ENCODE data around the gene ASCC2.
"Not testable (repeated sequence)": the region's sequence is repeated elsewhere in the genome, so short reads cannot be mapped to it uniquely, and the experiment has no call there.

The ASCC2 gene

DNA sequence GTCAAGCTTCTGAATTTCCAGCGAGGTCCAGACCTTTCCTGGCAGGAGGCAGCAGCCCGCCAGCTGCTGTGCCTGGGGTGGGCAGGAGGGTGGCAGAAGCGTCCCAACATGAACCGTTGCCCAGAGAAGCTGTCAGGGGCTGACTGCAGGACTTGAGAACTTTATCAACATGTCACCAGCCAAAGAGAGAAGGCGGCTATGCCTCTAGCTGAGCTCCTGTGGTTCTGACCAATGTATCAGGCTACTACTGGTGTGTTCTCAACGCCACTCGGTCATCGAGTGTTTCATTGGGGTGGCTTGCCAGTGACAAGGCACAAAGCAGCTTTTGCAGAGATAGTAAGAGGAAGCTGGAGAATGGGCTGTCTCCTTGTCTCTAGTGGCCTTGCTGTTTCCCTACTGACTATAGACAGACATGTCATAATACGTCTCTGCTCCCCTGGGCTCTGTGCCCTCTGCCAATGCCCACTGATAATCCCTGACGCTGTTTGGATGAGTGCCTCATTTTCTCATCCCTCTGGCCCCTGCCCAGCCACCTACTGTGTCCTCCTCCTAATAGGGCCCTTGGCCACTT is 17.6 kb upstream of the ASCC2 start:
- FAIRE-seq = no peak
- DNase-seq (ENCODE audit: low spot score) = no peak

DNA sequence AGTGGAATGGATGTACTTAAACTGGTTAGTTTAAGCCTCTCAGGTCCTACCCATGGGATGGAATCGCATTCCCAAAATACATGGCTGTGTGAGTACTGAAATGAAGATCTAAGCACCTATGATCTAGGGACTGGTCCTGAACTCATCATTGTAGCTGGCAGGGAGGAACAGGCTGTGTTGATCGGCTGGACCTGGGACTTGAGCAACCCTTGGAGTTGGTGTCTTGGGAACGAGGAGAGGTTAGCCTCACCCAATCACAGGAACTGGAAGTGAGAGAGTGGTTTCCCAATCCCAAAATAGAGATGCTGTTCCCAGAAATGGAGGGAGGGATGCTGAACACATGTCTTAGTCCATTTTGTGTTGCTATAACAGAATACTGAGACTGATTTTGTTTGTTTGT is 16.4 kb upstream of the ASCC2 start:
- FAIRE-seq (no peak), DNase-seq (ENCODE audit: low spot score) (no peak)

- DNase-seq (ENCODE audit: low spot score) (no peak), FAIRE-seq (no peak)
These were observed 10.0 kb upstream of the ASCC2 start for GRCh38 chr22:29848111-29848510.

GRCh38 chr22:29846290-29846689 is 8.2 kb upstream of the ASCC2 start:
- DNase-seq (ENCODE audit: low spot score) = no peak
- FAIRE-seq = no peak

DNA sequence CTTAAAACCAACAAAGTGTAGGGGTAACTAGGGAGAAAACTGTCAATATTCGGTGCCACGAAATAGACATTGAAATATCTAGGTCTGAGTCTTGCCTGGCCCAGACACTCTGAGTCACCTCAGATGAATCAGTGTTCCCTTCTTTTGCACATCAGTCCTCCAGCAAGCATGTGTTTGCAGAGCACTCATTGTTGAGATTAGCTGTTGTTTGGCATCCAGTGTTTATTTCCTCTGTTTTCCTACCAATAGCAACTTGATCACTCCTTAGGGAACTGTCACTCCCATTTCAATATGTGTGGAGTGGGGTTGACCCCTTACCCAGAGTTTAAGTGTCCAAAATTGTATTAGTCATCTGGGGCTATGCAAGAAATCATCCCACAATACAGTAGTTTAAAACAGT is 4.7 kb upstream of the ASCC2 start:
- DNase-seq (ENCODE audit: low spot score) (peak; percentile 83), FAIRE-seq (peak; percentile 27)

DNA sequence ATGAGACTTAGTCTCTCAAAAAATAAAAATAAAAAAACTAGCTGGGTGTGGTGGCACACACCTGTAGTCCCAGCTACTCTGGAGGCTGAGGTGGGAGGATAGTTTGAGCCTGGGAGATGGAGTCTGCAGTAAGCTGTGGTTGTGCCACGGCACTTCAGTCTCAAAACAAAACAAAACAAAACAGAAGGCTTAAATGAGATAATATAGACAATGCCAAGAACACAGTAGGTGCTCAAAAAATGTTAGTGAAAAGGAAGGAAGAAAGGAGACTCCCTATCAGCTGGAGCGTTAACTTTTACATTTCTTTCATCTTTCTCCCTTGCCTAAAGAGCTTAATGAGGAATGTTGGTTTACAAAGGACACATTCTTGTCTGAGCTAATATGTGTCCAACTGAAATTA is 4.1 kb upstream of the ASCC2 start:
- FAIRE-seq = no peak
- DNase-seq (ENCODE audit: low spot score) = no peak

GRCh38 chr22:29840498-29840897 is 2.4 kb upstream of the ASCC2 start:
- FAIRE-seq = no peak
- DNase-seq (ENCODE audit: low spot score) = no peak

GRCh38 chr22:29839039-29839438 is 965 bp upstream of the ASCC2 start:
- no peak for DNase-seq (ENCODE audit: low spot score)
- FAIRE-seq = no peak

DNA sequence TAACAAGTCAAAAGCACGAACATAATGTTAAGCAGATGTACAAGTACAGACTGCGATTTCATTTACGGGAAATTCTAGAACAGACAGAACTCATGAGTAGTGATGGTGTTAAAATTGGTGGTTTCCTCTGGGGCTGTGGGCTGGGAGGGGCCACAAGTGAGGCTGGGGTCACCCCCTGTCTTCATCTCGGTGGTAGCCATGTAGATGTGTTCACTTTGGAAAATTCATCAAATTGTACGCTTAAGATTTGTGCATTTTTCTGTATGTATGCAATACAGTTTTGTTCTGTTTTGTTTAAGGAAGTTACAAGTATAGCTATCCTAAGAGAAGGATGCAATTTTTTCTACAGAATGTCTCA is 504 bp upstream of the ASCC2 start:
- no peak for FAIRE-seq
- DNase-seq (ENCODE audit: low spot score) = no peak

GRCh38 chr22:29836791-29837370 is 1.2 kb downstream of the ASCC2 start:
- not testable (repeated sequence) for DNase-seq (ENCODE audit: low spot score); FAIRE-seq

DNA sequence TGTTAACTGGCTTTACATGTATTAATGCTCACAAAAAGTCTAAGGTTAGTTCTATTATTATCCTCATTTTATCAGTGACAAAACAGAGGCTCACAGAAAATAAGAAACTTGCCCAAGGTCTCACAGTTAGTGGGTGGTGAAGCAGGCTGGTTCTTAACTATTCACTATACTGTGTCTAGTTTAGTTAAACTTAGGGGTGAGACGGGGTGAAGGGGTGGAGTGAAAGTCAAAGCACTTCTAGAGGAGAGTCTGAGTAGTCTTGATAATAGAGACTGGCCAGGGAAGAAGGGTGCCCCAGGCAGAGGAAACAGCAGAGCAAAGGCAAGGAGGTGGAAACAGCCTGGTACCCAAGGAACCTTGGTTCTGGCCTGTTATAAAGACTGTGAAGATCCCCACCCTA is 4.0 kb downstream of the ASCC2 start:
- DNase-seq (ENCODE audit: low spot score) (no peak), FAIRE-seq (no peak)

- no peak for DNase-seq (ENCODE audit: low spot score)
- no peak for FAIRE-seq
These were observed 4.6 kb downstream of the ASCC2 start for GRCh38 chr22:29833392-29833965.

DNA sequence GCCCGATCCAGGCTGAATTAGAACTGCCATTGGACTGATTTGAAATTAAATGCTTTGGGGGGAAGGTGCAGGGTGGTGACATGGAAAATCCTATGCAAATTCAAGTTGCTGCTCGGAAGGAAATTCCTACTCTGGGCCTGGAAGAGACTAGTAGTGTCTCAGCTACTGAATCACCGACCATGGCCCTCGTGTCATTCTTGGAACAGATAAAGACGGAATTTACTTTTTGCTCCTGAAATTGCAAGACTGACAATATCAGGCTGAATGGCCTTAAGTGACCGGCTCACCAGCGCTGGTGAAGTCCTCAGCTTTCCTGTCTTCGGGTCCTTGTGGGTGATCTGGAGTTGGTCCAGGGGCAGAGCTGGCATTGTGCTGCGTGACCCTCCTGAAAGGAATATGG is 6.1 kb downstream of the ASCC2 start:
- no peak for FAIRE-seq

DNA sequence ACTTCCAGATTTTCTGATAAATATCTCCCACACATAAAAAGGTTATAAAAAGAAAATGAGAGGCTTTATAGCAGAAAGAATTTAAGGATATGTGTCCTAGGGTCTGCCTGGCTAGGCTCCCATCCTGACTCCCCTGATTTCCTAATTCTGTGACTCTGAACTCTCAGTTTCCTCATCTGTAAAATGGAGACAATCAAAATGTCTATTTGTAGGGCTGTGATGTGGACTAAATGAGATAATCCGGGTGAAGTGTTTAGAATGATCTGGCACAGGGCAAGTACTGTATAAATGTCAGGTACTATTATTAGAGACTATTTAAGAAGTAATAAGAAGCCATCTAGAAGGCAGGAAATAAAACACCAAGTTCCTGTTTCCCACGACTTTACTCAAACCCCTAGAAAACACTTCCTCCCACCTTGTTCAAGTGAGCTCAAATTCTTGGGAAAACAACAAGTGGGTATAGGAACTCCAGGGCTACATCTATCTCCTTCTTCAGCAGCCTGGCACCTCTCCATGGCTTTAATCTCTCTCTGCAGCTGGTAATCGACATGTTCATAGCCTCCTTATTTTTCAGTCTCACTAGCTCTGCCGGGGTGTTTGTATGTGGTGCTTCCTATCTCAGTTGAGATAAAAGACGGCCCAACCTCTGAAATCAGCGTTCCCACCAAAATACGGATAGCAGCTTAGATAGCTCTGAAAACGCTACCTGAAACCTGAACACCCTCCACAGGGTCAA is 6.7 kb downstream of the ASCC2 start:
- DNase-seq (ENCODE audit: low spot score) (no peak), FAIRE-seq (no peak)

More for the DNA sequence above, 6.1 kb downstream of the ASCC2 start:
- DNase-seq (ENCODE audit: low spot score) = no peak

DNA sequence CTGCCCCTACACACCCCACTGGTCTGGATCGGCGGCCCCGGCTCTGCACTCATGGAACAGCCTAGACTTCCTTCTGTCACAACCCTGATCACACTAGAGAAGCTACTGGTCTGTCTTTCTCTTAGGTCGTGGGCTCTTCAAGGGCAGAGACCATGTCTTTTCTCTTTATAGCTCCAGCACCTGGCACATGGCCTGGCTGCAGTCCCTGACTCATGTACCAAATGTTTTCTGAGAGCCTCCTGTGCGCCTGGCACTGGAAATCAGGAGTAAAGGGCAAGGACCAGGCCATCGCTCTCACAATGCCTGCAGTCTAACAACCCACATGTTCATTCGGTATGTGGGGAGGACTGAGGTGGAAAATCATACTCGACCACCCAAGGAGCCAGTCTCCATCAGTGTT is 7.5 kb downstream of the ASCC2 start:
- DNase-seq (ENCODE audit: low spot score) (no peak), FAIRE-seq (no peak)

GRCh38 chr22:29827726-29828125 is 10.3 kb downstream of the ASCC2 start:
- not testable (repeated sequence) for DNase-seq (ENCODE audit: low spot score)

GRCh38 chr22:29827091-29827490 is 11.0 kb downstream of the ASCC2 start:
- FAIRE-seq (no peak), DNase-seq (ENCODE audit: low spot score) (no peak)

More at GRCh38 chr22:29827726-29828125, 10.3 kb downstream of the ASCC2 start:
- peak; percentile 97 for FAIRE-seq

DNA sequence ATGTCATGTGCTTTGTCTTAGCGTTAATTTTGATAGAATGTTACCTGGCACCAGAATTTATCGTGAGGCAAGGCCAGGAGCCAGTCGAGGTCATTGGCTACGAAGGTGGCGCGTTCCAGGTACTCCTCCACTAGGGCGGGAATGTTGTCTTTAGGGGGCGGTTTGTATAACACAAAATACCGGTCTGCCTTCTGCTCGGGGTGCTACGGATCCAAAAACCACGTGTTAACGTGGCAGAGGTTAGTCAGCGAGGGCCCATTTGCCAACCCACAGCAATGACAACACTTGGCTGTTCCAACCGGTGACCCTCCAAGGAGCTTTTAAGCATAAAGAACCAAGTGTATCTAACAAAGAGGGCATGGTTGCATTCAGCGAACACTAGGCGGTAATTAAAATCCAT is 12.5 kb downstream of the ASCC2 start:
- DNase-seq (ENCODE audit: low spot score) = no peak
- FAIRE-seq = peak; percentile 55

DNA sequence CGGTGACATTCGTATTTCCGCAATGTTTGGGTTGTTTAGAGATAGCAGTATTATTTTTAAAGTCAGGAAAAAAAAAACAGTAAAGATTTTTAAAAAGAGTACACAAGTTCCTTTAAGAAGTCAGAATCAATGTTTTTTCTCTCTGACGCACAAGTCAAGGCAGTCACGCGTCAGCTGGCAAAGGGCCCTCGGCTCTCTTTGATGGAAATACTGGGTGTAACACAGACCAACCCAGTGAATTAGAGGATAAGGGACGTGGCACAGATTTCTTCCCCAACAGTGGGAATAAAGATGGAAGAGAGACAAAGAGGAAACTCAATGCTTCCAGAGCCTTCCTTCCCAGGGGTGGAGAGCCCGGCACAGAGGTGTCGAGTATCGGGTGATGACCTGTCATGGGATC is 13.4 kb downstream of the ASCC2 start:
- DNase-seq (ENCODE audit: low spot score) (no peak), FAIRE-seq (no peak)

DNA sequence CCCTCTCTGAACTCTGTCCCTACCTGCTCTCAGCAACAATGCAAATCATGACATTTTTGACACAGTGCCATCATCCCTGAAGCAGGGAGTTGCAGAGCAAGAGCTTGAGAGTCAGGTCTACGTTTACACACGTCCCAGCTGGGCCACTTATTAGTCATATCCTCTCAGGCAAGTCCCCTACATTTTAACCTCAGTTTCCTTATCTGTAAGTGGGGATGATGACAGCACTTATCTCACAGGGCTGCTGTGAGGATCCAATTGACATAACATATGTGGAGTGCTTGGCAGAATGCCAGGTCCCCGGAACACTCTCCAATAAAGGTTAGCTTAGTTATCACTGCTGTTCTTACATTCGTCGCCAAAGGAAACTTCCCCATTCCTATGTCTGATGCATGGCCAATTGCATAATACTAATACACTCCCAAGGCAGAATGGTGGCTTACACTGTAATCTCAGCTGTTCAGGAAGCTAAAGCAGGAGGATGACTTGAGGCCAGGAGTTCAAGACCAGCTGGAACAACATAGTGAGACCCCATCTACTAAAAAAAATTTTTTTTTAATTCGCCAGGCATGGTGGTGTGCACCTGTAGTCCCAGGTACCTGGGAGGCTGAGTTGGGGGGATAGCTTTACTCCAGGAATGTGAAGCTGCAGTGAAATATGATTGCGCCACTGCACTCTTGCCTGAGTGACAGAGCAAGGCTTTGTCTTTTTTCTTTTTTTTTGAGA is 16.6 kb downstream of the ASCC2 start:
- FAIRE-seq (peak; percentile 89), DNase-seq (ENCODE audit: low spot score) (peak; percentile 82)

GRCh38 chr22:29820961-29821290 is 17.1 kb downstream of the ASCC2 start:
- DNase-seq (ENCODE audit: low spot score) = no peak

DNA sequence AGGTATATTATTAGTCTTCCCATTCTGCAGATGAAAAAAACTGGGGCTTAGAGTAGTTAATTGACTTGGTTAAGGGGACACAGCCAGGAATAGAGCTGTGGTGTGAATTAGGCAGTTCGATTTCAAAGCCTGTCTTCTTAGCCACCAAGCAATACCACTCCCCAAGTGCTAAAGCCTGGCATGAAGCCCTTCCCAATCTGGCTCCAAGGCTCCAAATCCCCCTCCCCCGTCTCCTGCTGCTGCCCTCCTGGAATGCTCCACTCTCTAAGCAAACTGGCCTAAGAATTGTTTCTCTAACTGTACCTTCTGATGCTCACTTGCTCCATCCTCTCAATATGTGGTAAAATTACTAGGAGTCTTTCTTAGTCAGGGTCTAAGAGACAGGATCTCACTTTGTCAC is 18.6 kb downstream of the ASCC2 start:
- no peak for FAIRE-seq
- DNase-seq (ENCODE audit: low spot score) = no peak

More at GRCh38 chr22:29820961-29821290, 17.1 kb downstream of the ASCC2 start:
- no peak for FAIRE-seq
